DMS 273 (cell line): Measurements from ENCODE around the gene KRTAP2-2.
"Not testable (repeated sequence)": the region's sequence is repeated elsewhere in the genome, so short reads cannot be mapped to it uniquely, and the experiment has no call there.

Experiments used
- DNase-seq: peaks from one replicate; lab custom pipeline; 2025; ENCODE audit not compliant: unreplicated experiment; lab: John Stamatoyannopoulos, UW

Gene KRTAP2-2, protein sequence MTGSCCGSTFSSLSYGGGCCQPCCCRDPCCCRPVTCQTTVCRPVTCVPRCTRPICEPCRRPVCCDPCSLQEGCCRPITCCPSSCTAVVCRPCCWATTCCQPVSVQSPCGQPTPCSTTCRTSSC

GRCh38 chr17:41055130-41055529, at the start of gene KRTAP2-2:
Gene KRTAP2-2 (minus strand): TSS chr17:41055230. CDS start chr17:41055211, 19 bp downstream.
- not testable (repeated sequence) for DNase-seq

- DNase-seq = not testable (repeated sequence)
Observed at GRCh38 chr17:41104386-41105038, 49.5 kb upstream of the KRTAP2-2 start.

DNA sequence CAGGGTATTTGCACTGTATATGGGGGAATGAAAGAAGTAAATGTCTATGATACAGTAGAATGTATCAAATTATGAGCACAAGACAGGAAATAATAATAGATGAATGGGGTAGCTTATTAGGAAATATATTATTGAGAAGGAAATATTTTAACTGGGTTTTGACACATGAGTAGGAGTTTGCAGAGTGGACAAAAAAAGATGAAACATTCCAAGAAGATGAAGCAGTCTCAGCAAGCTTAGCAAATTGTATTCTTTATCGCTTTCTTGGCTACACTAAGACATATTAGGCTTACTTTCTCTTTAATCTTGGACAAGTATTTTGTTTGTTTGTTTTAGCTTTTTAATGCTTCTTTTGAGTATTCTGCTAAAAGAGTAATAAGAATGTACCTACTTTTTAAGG, 48.9 kb upstream of the KRTAP2-2 start:
- DNase-seq = no peak

GRCh38 chr17:41101586-41102259, 46.7 kb upstream of the KRTAP2-2 start, which contains the start of gene KRTAP4-16:
Gene KRTAP4-16 (minus strand): TSS chr17:41102209. CDS start chr17:41102209, 0 bp downstream.
- no peak for DNase-seq

DNA sequence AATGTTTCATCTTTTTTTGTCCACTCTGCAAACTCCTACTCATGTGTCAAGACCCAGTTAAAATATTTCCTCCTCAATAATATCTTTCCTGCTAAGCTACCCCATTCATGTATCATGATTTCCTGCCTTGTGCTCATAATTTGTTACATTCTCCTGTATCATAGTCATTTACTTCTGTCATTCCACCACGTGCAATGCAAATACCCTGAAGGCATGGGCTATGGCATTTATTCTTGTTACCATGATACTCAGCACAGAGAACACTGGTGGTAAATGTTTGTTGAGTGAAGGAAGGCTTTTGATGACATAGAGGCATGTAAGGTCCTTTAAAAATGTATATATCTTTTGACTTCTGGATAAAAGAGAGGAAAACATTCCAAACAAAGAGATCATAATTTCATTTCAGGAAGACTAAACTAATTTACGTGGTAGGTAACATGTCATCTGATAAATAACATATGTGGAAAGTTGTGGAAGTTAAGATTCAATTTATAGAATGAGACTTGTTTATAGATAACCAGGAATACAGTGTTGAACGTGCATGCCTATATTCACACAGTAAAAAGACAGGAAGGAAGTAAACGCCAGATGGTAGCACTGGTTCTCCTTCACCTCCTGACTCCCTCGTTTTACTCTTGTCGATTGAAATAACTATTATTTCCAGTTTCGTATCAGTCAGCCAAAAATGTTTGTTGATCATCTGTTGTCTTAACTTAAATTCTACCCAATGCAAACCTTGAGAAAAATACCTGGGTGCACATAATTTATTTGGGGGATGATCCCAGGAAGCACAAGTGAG, 44.9 kb upstream of the KRTAP2-2 start:
- not testable (repeated sequence) for DNase-seq

DNA sequence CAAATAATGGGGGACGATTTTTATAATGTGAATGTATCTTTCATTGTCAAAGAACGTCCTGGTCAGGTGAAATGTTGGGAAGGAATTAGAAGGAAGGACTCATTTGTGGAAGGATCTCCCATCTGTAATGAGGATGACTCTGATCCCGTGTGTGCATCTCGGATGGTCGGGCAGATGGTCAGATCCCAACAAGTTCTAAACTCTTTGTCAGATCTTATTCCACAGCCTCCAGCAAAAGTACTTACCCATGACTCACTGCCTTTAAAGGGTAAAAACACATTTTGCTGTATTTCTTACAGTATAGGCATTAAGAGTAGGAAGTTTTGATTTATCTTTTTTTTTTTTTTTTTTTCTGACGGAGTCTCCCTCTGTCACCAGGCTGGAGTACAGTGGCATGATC, 43.5 kb upstream of the KRTAP2-2 start:
- DNase-seq = no peak

GRCh38 chr17:41098042-41098441, 43.0 kb upstream of the KRTAP2-2 start, which contains the start of gene KRTAP4-8:
Gene KRTAP4-8 (minus strand): TSS chr17:41098142. CDS start chr17:41098084, 58 bp downstream.
- DNase-seq = no peak

DNA sequence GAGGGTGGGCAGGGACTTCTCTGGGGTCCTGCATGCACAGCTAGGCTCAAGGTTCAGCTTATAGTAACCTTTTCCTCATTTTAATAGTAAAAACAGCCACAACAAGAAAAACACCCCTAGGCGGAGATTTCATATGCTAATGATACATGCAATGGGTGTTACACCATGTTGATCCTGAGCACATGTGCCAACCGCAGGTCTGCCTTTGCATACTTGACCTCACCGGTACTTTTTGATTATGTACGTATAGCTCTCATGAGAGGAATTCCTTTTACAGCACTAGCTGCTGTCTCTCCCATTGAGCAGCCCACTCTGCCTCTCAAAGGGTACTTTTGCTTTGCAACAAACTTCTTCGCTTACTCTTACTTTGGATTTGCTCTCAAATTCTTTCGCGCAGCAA, 41.0 kb upstream of the KRTAP2-2 start:
- no peak for DNase-seq

DNA sequence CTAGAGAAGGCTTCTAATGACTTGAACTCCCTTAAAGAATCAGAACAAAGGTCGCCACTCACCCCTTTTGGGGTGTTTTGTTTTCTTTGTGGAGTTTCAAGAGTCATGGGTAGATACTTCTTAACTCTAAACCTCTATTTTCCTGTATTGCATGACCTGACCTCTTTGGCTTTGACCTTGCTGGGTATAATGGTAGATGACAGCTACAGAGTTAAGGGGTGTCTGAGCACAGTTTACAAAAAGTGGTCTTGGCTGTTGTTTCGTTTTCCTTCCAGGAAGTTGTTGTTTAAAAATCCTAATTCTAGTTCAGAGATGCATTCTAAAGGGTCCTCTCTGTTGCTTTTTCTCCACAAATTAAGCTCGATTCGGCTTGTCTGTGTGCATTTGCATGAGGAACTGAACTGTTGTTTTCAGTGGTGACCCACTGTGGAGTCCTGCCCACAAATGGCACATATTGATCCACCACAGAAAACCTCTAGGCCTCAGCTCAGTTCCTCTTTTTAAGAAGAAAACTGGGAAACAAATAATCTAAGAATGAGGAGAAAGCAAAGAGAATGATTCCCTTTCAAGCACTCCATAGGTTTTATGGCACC, 33.8 kb upstream of the KRTAP2-2 start:
- DNase-seq = not testable (repeated sequence)

GRCh38 chr17:41084100-41084856, 29.2 kb upstream of the KRTAP2-2 start, which contains the start of gene KRTAP4-7:
Gene KRTAP4-7 (plus strand): TSS chr17:41084150. CDS start chr17:41084207, 57 bp downstream.
- DNase-seq = not testable (repeated sequence)

- not testable (repeated sequence) for DNase-seq
Observed at GRCh38 chr17:41083427-41083826, 28.4 kb upstream of the KRTAP2-2 start.

DNA sequence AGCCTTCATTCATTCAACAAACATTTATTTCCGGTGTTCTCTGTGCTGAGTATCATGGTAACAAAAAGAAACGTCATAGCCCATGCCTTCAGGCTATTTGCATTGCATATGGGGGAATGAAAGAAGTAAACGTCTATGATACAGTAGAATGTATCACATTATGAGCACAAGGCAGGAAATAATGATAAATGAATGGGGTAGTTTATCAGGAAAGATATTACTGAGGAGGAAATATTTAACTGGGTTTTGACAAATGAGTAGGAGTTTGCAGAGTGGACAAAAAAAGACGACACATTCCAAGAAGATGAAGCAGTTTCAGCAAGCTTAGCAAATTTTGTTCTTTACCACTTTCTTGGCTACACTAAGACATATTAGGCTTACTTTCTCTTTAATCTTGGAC, 27.6 kb upstream of the KRTAP2-2 start:
- no peak for DNase-seq

DNA sequence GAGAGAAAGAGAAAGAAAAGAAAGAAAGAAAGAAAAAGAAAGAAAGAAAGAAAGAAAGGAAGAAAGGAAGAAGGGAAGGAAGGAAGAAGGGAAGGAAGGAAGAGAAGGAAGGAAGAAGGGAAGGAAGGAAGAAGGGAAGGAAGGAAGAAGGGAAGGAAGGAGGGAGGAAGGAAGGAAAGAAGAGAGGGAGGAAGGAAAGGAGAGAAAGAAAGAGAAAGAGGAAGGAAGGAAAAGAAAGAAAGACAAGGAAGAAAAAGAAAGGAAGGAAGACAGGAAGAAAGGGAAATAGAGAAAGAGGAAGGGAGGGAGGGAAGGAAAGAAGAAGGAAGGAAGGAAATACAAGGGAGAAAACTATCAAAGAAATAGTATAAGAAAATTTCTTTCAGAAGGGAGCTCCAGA, 21.8 kb upstream of the KRTAP2-2 start:
- no peak for DNase-seq

DNA sequence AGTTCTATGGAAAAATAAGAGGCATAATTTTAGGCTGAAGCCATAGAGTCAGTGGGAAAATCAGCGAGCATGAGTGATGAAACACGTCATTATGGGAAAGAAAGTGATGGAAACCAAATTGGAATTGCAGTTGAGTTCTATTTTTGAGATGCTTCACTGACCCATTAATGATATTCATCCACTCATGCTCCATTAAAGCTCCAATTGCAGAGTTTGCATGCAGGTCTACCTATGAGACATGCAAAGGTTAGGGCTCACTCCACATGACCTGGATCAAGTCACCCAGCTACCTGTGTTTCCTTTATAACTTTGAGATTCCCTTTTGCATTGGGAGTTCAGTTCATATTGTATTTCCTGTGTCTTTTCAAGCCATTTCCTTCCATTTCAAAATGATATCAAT, 18.6 kb upstream of the KRTAP2-2 start:
- DNase-seq = no peak

DNA sequence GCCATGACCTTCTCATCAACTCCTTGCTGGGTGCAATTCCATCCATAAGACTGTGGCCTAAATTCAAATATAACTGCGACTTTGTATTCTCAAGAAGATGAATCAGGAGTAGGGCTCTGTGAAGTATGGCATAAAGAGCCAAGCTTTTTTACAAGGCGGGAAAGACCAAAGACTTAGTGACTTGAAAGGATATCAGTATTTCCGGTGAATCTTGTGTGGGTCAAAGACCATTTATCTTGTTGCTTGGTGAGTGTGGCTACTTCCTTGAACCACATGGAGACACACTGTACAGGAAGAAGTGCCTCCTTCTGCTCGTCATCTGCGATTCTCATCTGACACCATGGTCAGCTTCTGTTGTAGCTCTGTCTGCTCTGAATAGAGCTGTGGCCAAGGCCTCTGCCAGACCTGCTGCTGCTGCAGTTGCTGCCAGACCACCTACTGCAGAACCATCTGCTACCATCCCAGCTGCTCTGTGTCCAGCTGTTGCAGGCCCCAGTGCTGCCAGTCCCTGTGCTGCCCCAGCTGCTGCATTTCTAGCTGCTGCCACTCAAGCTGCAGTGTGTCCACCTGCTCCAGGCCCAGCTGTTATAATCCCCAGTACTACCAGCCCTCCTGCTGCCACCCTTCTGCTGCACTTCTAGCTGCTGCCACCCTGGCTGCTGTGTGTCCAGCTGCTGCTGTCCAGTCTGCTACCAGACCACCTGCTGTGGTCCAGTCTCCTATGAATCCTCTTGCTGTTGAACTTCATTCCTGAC, 16.8 kb upstream of the KRTAP2-2 start:
- DNase-seq = peak; percentile 70

GRCh38 chr17:41069031-41069430, 14.0 kb upstream of the KRTAP2-2 start:
- no peak for DNase-seq

- no peak for DNase-seq
Observed at GRCh38 chr17:41067281-41067680, 12.3 kb upstream of the KRTAP2-2 start.

GRCh38 chr17:41065829-41066624, 11.0 kb upstream of the KRTAP2-2 start, which contains the start of gene KRTAP2-4:
Gene KRTAP2-4 (minus strand): TSS chr17:41065879. CDS start chr17:41065845, 34 bp downstream.
- no peak for DNase-seq
